PFSK-1 (cell line): ENCODE measurements around the gene PVALB.

Experiments
- POLR2AphosphoS5 ChIP-seq: IDR thresholded peaks from 2 replicates; pipeline ENCODE4 v1.6.1; 2012; ENCODE audit warnings: low read depth, mild to moderate bottlenecking, control low read depth, low read length, moderate library complexity
- SIN3A ChIP-seq: IDR thresholded peaks from 2 replicates; pipeline ENCODE4 v1.6.1; 2012; ENCODE audit warnings: mild to moderate bottlenecking, low read length, moderate library complexity, borderline replicate concordance; ENCODE audit not compliant: insufficient read depth

GRCh38 chr22:36787204-36787988 is 29.4 kb downstream of the PVALB start:
- TF ChIP-seq POLR2AphosphoS5: no peak
- no peak for TF ChIP-seq SIN3A
